Dermis microvascular lymphatic vessel endothelial cell (primary cell): ENCODE data around the gene SPACA6. TPM values are rescaled to one million over a fixed set of nuclear protein-coding genes. Genes with fewer than 3 reads are reported as not detected.
"Not testable (repeated sequence)": the region's sequence is repeated elsewhere in the genome, so short reads cannot be mapped to it uniquely, and the experiment has no call there.

ENCODE experiments used
- DNase-seq, 2 donors: peaks; one replicate each; pipeline versions ENCODE4 v3.0.0 to v3.0.0-alpha.2; 2010; ENCODE audit warnings: low read depth in 2 of 2
- total RNA-seq: library from RNA; depleted of rRNA; stranded (reverse); fragments of >200 nt; gene quantifications from 2 replicates; pipeline ENCODE4 v1.2.1, GENCODE V29; 2014

Gene SPACA6
- total RNA-seq: 3.5 and 5.6 TPM in 2 replicates

GRCh38 chr19:51693260-51693659 lies at the start of gene SPACA6:
SPACA6 (plus strand) TSS chr19:51693330; CDS start chr19:51693527, 197 bp downstream.
- DNase-seq: no peak

- DNase-seq: no peak
These were observed 48.4 kb upstream of the SPACA6 start for GRCh38 chr19:51644636-51645271.

GRCh38 chr19:51646730-51647129 lies 46.4 kb upstream of the SPACA6 start, which contains the start of gene SIGLEC14:
SIGLEC14 (minus strand) TSS chr19:51646825; CDS start chr19:51646759, 66 bp downstream.
- DNase-seq: not testable (repeated sequence)

DNA sequence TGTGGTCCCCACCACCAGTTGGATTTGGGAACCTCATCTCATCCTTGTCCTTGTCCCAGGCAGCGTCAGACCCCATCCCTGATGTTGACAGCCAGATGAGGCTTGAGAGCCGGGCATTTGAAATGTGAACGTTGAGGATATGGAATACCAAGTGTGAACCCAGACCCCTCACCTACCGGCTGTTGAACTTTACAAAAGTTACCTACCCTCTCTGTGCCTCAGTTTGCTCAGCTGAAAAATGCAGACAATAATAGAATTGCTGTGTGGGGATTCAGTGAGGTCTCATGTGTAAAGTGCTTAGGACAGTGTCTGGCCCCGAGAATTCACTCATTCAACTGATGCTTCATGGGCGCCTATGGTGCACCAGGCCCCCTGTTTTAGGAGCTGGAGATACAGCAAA lies 45.8 kb upstream of the SPACA6 start:
- no peak for DNase-seq

GRCh38 chr19:51651216-51651846 lies 41.8 kb upstream of the SPACA6 start:
- DNase-seq: no peak

DNA sequence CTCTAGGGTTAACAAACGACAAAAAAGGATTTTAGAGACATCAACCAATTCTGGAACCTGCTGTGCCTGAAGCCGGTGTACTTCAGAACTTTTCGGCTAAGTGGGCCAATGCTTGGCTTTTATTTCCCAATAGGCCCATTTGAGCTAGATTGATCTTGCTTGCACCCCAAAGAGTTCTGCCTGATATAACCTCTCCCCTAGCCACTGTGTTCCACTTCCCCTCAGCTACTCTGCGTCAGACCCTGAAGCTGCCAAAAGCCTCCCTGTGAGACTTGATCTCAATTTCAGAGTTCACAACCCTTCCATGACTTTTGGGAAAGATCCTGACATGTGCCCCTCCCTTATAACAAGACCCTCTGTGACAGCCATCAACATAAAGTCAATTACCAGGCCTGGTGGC lies 40.9 kb upstream of the SPACA6 start:
- no peak for DNase-seq

- DNase-seq: no peak
These were observed 40.0 kb upstream of the SPACA6 start for GRCh38 chr19:51653162-51653561.

GRCh38 chr19:51654783-51655182 lies 38.3 kb upstream of the SPACA6 start:
- no peak for DNase-seq

- DNase-seq: peak; percentile 45 to 81
These were observed 32.0 kb upstream of the SPACA6 start for GRCh38 chr19:51660975-51661600.

GRCh38 chr19:51663650-51664049 lies 29.5 kb upstream of the SPACA6 start:
- no peak for DNase-seq

DNA sequence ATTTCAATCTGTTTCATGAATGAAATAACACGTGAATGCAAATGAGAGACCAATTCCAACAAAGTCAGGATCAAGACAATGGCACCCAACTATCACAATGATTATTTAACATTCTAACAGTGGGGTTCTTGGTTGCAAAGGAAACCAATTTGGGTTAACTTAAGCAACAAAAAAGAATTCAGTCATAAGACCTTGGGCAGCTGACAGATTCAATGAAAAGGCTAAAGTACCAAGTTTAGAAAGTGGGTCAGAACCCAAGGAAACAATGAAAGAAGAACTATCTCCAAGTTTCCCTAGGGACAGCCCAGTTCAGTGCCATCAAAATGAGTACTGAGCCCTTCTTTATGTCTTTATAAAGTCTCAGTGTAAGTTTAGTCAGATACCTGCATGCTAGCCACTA lies 29.0 kb upstream of the SPACA6 start:
- no peak for DNase-seq

DNA sequence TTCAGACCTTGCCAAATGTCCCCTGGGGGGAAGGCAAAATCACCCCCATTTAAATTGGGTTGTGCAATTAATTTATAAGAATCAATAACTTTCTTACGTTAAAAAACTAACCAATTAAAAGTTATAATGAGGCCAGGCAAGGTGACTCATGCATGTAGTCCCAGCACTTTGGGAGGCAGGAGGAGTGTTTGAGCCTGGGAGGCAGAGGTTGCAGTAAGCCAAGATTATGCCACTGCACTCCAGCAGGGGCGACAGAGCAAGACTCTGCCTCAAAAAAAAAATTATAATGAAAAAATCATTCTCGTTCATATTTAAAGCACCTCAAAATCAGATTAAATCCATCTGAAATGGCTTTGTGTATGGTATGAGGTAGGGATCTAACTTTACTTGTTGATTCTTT lies 28.1 kb upstream of the SPACA6 start:
- DNase-seq: no peak

- no peak for DNase-seq
These were observed 24.9 kb upstream of the SPACA6 start for GRCh38 chr19:51668216-51668615.

GRCh38 chr19:51675911-51676565 lies 17.1 kb upstream of the SPACA6 start:
- DNase-seq: peak; percentile 36 to 56

DNA sequence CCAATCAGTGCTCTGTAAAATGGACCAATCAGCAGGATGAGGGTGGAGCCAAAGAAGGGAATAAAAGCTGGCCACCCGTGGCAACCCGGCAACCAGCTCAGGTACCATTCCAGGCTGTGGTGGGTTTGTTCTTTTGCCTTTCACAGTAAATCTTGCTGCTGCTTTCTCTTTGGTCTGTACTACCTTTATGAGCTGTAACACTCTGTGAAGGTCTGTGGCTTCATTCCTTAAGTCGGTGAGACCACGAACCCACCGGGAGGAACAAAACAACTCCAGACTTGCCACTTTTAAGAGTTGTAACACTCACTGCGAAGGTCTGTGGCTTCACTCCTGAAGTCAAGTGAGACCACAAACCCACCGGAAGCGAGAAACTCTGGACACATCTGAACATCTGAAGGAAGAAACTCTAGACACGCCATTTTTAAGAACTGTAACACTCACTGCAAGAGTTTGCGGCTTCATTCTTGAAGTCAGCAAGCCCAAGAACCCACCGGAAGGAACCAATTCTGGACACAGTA lies 16.5 kb upstream of the SPACA6 start:
- DNase-seq: no peak

GRCh38 chr19:51680474-51680873 lies 12.7 kb upstream of the SPACA6 start:
- no peak for DNase-seq

GRCh38 chr19:51681286-51681941 lies 11.7 kb upstream of the SPACA6 start:
- DNase-seq: no peak

GRCh38 chr19:51686171-51686570 lies 7.0 kb upstream of the SPACA6 start:
- no peak for DNase-seq

DNA sequence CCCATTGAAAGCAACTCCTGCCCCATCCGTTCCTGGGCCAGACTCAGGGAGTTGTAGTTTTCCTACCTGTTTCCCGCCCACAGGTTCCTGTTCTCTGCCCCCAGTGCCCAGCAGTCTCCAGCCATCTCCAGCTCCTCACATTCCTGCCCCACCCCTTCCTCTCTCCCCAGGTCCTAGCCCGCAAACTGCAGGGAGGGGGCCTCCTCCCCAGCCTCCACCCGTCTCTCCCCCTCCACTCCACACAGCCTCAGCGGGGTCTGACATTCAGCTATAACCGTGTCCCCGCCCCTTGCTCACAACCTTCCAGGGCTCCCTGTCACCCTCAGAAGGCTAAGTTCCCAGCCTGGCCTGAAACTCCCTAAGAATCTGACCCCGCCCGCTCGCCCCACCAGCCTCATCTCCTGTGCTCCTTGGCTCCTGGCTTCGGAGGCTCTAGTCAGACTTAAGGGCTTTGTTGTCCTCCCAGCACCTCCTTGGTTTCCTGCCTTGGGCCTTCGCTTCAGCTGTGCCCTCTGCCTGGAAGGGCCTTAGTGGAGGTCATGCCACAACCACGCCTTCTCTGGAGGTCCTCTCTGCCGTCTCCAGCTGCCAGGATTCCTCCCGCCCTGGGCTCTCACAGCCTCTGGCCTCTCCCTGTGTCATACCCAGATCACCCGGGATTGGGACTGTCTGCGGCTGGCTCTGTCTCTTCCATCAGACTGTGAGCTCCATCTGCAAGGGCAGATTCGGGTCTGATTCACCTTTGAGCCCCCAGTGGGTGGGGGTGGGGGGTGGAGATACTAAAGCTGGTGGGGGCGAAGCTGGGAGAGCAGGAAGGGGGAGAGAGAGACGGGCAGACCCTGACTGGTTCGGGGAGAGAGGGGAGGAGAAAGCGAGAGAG lies 5.1 kb upstream of the SPACA6 start:
- DNase-seq: peak in 1 of 2 donors; percentile 42
